ENCODE results near the gene SLC7A6. TPM values are rescaled to one million over a fixed set of nuclear protein-coding genes. Genes with fewer than 3 reads are reported as not detected.

Gene SLC7A6
- total RNA-seq, 2 donors from 2014 or later: 43.6 to 47.2 TPM

DNA sequence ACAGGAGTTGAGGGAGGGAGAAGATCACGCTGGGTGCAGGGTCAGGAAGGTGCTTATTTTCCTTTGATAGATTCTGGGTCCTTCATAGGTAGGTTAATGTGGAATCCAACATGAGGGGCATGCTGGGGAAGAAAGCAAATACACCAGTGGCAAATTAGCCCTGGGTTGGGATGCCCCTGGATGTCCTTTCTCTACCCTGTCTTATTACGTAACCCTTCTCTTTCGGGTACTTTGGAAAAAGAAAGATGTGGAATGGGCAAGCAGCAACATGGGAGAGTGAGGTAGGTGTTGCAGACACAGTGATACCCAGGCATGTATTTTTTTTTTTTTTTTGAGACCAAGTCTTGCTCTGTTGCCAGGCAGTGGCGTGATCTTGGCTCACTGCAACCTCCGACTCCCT lies 9.1 kb downstream of the SLC7A6 start:
- Histone ChIP-seq H3K4me3 (ENCODE audit: low read length) (no peak overlapping the region), H3K4me1 (ENCODE audit: control insufficient read depth, insufficient read depth, low read length) (peaks cover 13% of the 10 kb centered on the region), H3K27ac (ENCODE audit: low read depth, low read length) (no peak overlapping the region), H3K27me3 (ENCODE audit: control insufficient read depth, insufficient read depth, low read length, poor library complexity, severe bottlenecking) (no peaks in the 10 kb centered on the region), H3K9me3 (ENCODE audit: control insufficient read depth, low read length) (no peaks in the 10 kb centered on the region), H3K9ac (ENCODE audit: extremely low read depth, low read length, poor library complexity, severe bottlenecking) (no peak overlapping the region), H3K36me3 (ENCODE audit: control insufficient read depth, insufficient read depth, low read length) (peaks cover 48% of the 10 kb centered on the region)
- 93 to 100% methylated on average over 3 to 5 of the region's 5 CpGs for WGBS, 2 experiments (ENCODE audit: insufficient coverage in 1 of 2, insufficient read length in 1 of 2)
- H3K36me3 Mint-ChIP-seq (ENCODE audit: low read depth): peaks cover 35% of the 10 kb centered on the region
- H3K27me3 Mint-ChIP-seq (ENCODE audit: insufficient read depth): no peaks in the 10 kb centered on the region
- H3K9me3 Mint-ChIP-seq: no peaks in the 10 kb centered on the region
- no peak overlapping the region for H3K4me3 Mint-ChIP-seq
- peak overlapping the region; percentile 63 for H3K27ac Mint-ChIP-seq
- DNase-seq: no peak
- H3K4me1 Mint-ChIP-seq: peaks cover 30% of the 10 kb centered on the region
- TF ChIP-seq, protein P1, sequence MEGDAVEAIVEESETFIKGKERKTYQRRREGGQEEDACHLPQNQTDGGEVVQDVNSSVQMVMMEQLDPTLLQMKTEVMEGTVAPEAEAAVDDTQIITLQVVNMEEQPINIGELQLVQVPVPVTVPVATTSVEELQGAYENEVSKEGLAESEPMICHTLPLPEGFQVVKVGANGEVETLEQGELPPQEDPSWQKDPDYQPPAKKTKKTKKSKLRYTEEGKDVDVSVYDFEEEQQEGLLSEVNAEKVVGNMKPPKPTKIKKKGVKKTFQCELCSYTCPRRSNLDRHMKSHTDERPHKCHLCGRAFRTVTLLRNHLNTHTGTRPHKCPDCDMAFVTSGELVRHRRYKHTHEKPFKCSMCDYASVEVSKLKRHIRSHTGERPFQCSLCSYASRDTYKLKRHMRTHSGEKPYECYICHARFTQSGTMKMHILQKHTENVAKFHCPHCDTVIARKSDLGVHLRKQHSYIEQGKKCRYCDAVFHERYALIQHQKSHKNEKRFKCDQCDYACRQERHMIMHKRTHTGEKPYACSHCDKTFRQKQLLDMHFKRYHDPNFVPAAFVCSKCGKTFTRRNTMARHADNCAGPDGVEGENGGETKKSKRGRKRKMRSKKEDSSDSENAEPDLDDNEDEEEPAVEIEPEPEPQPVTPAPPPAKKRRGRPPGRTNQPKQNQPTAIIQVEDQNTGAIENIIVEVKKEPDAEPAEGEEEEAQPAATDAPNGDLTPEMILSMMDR (conservative IDR thresholded peaks at IDR 0.05): no peak

DNA sequence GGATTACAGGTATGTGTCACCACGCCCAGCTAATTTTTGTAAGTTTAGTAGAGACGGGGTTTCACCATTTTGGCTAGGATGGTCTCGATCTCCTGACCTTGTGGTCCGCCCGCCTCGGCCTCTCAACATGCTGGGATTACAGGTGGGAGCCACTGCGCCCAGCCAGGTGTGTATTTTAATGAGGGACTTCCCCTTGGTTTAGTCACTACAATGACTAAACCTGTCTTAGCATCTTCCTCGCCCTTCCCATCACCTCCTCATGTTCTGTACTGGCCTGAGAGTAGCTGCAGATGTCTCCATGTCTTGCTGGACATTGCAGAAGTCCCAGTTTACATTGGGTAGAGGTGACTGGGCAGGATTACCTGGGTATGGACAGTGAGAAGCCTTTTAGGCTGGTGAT lies 9.6 kb downstream of the SLC7A6 start:
- H3K27me3 ChIP-seq (ENCODE audit: control insufficient read depth, insufficient read depth, low read length, poor library complexity, severe bottlenecking): no peaks in the 10 kb centered on the region
- no peaks in the 10 kb centered on the region for H3K27me3 Mint-ChIP-seq (ENCODE audit: insufficient read depth)
- H3K27ac Mint-ChIP-seq: no peak overlapping the region
- TF ChIP-seq, protein P1 (conservative IDR thresholded peaks at IDR 0.05): no peak
- H3K9ac ChIP-seq (ENCODE audit: extremely low read depth, low read length, poor library complexity, severe bottlenecking): no peak overlapping the region
- H3K4me1 Mint-ChIP-seq: peaks cover 28% of the 10 kb centered on the region
- DNase-seq: no peak
- no peak overlapping the region for H3K27ac ChIP-seq (ENCODE audit: low read depth, low read length)
- peaks cover 1% of the 10 kb centered on the region for H3K9me3 Mint-ChIP-seq
- no peak overlapping the region for H3K4me3 Mint-ChIP-seq
- peaks cover 12% of the 10 kb centered on the region for H3K4me1 ChIP-seq (ENCODE audit: control insufficient read depth, insufficient read depth, low read length)
- peaks cover 37% of the 10 kb centered on the region for H3K36me3 Mint-ChIP-seq (ENCODE audit: low read depth)
- H3K4me3 ChIP-seq (ENCODE audit: low read length): no peak overlapping the region
- H3K36me3 ChIP-seq (ENCODE audit: control insufficient read depth, insufficient read depth, low read length): peaks cover 48% of the 10 kb centered on the region
- no peaks in the 10 kb centered on the region for H3K9me3 ChIP-seq (ENCODE audit: control insufficient read depth, low read length)
- WGBS, 2 experiments (ENCODE audit: insufficient coverage in 1 of 2, insufficient read length in 1 of 2): 92% methylated on average over 4 to 8 of the region's 8 CpGs

DNA sequence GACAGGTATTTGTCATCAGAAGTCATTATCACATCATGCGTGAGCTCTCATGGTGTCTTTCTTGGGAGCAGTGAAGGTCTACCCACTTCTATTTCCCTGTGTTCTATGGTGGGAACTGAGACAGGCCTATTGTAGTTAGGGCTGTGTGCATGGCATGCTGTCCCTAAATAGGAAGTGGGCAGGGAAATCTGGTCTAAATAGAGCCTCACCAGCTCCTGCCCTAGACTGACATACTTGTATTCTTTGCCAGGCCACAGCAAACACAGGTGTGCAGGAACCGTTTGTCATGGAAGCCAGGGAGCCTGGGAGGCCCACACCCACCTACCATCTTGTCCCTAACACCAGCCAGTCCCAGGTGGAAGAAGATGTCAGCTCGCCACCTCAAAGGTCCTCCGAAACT lies 10.1 kb downstream of the SLC7A6 start:
- H3K4me1 ChIP-seq (ENCODE audit: control insufficient read depth, insufficient read depth, low read length): peaks cover 12% of the 10 kb centered on the region
- no peak overlapping the region for H3K4me3 ChIP-seq (ENCODE audit: low read length)
- Mint-ChIP-seq H3K9me3 (peaks cover 1% of the 10 kb centered on the region), H3K27me3 (ENCODE audit: insufficient read depth) (no peaks in the 10 kb centered on the region), H3K36me3 (ENCODE audit: low read depth) (peaks cover 37% of the 10 kb centered on the region), H3K4me3 (no peak overlapping the region), H3K27ac (no peak overlapping the region), H3K4me1 (peaks cover 23% of the 10 kb centered on the region)
- no peaks in the 10 kb centered on the region for H3K9me3 ChIP-seq (ENCODE audit: control insufficient read depth, low read length)
- H3K36me3 ChIP-seq (ENCODE audit: control insufficient read depth, insufficient read depth, low read length): peaks cover 52% of the 10 kb centered on the region
- TF ChIP-seq, protein P1 (conservative IDR thresholded peaks at IDR 0.05): no peak
- WGBS, 2 experiments (ENCODE audit: insufficient coverage in 1 of 2, insufficient read length in 1 of 2): 93 to 95% methylated on average over 3 to 4 of the region's 4 CpGs
- no peak overlapping the region for H3K27ac ChIP-seq (ENCODE audit: low read depth, low read length)
- no peak for DNase-seq
- H3K27me3 ChIP-seq (ENCODE audit: control insufficient read depth, insufficient read depth, low read length, poor library complexity, severe bottlenecking): no peaks in the 10 kb centered on the region
- no peak overlapping the region for H3K9ac ChIP-seq (ENCODE audit: extremely low read depth, low read length, poor library complexity, severe bottlenecking)
